ENCODE results near the gene SPTLC1.

SPTLC1 gene

DNA sequence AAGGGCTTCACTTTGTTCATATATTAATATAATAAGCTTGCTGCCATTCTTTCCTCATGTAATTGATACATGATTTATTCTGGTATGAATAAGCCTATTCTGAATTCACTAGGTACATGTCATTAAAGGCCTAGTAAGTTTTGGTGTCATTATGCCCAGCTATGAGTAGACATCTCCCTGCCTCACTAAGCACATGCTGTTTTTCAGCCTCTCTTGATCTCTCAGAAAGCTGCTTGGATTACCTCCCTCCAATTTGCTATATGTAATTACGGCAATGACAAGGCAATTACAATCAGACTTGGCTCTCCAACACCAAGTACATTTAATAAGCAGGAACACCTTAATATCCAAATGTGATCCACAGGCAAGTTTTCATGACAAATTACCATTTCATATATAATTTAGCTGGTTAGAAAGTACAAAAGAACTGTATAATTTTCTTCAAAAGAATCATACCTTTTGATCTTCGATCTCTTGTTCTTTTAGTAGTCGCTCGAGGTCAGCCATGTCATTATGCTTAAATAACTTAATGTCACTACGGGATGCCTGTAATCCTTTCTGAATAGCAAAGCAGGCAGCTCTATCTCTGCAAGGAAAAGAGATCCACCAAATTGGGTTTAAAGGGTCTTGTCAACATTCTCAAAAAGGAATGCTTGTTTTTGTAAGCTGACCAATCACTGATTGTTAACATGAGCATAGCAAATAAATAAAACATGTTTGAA is 56.3 kb downstream of the SPTLC1 start:
- TF ChIP-seq MAX (IDR thresholded peaks at IDR 0.05): no peak
- no peak for TF ChIP-seq CEBPB (IDR thresholded peaks at IDR 0.05)
- no peak for TF ChIP-seq RAD21 (IDR thresholded peaks at IDR 0.05; ENCODE audit: low read depth)
- TF ChIP-seq TEAD4 (IDR thresholded peaks at IDR 0.05): no peak
- no peak for TF ChIP-seq EP300 (IDR thresholded peaks at IDR 0.05; ENCODE audit: borderline replicate concordance)
- TF ChIP-seq ZBTB7A (IDR thresholded peaks at IDR 0.05; ENCODE audit: low read depth): no peak
- TF ChIP-seq, protein P1, sequence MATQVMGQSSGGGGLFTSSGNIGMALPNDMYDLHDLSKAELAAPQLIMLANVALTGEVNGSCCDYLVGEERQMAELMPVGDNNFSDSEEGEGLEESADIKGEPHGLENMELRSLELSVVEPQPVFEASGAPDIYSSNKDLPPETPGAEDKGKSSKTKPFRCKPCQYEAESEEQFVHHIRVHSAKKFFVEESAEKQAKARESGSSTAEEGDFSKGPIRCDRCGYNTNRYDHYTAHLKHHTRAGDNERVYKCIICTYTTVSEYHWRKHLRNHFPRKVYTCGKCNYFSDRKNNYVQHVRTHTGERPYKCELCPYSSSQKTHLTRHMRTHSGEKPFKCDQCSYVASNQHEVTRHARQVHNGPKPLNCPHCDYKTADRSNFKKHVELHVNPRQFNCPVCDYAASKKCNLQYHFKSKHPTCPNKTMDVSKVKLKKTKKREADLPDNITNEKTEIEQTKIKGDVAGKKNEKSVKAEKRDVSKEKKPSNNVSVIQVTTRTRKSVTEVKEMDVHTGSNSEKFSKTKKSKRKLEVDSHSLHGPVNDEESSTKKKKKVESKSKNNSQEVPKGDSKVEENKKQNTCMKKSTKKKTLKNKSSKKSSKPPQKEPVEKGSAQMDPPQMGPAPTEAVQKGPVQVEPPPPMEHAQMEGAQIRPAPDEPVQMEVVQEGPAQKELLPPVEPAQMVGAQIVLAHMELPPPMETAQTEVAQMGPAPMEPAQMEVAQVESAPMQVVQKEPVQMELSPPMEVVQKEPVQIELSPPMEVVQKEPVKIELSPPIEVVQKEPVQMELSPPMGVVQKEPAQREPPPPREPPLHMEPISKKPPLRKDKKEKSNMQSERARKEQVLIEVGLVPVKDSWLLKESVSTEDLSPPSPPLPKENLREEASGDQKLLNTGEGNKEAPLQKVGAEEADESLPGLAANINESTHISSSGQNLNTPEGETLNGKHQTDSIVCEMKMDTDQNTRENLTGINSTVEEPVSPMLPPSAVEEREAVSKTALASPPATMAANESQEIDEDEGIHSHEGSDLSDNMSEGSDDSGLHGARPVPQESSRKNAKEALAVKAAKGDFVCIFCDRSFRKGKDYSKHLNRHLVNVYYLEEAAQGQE (IDR thresholded peaks at IDR 0.05; ENCODE audit: low read depth): no peak
- no peak for TF ChIP-seq FOXM1 (IDR thresholded peaks at IDR 0.05; ENCODE audit: borderline replicate concordance, low read depth)
- no peak for TF ChIP-seq NFIC (IDR thresholded peaks at IDR 0.05)
- no peak for TF ChIP-seq YY1 (IDR thresholded peaks at IDR 0.05; ENCODE audit: low read depth)

- TF ChIP-seq USF1 (IDR thresholded peaks at IDR 0.05) (no peak), EGR1 (IDR thresholded peaks at IDR 0.05) (no peak), ZBTB7A (IDR thresholded peaks at IDR 0.05; ENCODE audit: low read depth) (no peak), NFIC (IDR thresholded peaks at IDR 0.05) (no peak), TCF12 (IDR thresholded peaks at IDR 0.05; ENCODE audit: low read depth) (no peak), MAX (IDR thresholded peaks at IDR 0.05) (no peak), YY1 (IDR thresholded peaks at IDR 0.05; ENCODE audit: low read depth) (no peak), FOXM1 (IDR thresholded peaks at IDR 0.05; ENCODE audit: borderline replicate concordance, low read depth) (no peak), CREB1 (IDR thresholded peaks at IDR 0.05; ENCODE audit: low read depth) (no peak), EP300 (IDR thresholded peaks at IDR 0.05; ENCODE audit: borderline replicate concordance) (no peak), CEBPB (IDR thresholded peaks at IDR 0.05) (no peak), TEAD4 (IDR thresholded peaks at IDR 0.05) (no peak), RAD21 (IDR thresholded peaks at IDR 0.05; ENCODE audit: low read depth) (no peak), TAF1 (IDR thresholded peaks at IDR 0.05; ENCODE audit: low read depth) (no peak)
- TF ChIP-seq, protein P1 (IDR thresholded peaks at IDR 0.05; ENCODE audit: low read depth): no peak
Observed at GRCh38 chr9:92058026-92058425, 57.2 kb downstream of the SPTLC1 start.

DNA sequence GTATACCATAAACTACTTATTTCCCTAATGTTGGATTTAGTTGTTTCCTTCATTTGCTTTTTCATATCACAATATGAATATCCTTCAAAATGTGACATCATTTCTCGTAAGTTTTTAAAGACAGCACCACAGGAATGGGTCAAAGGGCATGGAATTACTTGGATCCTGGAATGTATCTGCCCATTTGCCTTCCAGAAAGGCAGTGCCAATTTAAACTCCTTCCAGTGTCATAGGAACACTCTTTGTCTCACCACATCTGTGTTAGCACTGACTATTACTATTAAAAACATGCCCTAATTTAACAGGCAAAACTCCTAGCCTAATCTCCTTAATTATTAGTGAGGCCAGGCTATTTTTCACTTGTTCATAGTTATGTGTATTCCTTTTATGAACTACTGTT is 58.0 kb downstream of the SPTLC1 start:
- TF ChIP-seq ZBTB7A (IDR thresholded peaks at IDR 0.05; ENCODE audit: low read depth): no peak
- TF ChIP-seq TCF12 (IDR thresholded peaks at IDR 0.05; ENCODE audit: low read depth): no peak
- TF ChIP-seq TAF1 (IDR thresholded peaks at IDR 0.05; ENCODE audit: low read depth): no peak
- no peak for TF ChIP-seq EGR1 (IDR thresholded peaks at IDR 0.05)

- TF ChIP-seq TAF1 (IDR thresholded peaks at IDR 0.05; ENCODE audit: low read depth) (no peak), CEBPB (IDR thresholded peaks at IDR 0.05) (no peak), MAX (IDR thresholded peaks at IDR 0.05) (no peak)
Observed at GRCh38 chr9:92055624-92056023, 59.6 kb downstream of the SPTLC1 start.

DNA sequence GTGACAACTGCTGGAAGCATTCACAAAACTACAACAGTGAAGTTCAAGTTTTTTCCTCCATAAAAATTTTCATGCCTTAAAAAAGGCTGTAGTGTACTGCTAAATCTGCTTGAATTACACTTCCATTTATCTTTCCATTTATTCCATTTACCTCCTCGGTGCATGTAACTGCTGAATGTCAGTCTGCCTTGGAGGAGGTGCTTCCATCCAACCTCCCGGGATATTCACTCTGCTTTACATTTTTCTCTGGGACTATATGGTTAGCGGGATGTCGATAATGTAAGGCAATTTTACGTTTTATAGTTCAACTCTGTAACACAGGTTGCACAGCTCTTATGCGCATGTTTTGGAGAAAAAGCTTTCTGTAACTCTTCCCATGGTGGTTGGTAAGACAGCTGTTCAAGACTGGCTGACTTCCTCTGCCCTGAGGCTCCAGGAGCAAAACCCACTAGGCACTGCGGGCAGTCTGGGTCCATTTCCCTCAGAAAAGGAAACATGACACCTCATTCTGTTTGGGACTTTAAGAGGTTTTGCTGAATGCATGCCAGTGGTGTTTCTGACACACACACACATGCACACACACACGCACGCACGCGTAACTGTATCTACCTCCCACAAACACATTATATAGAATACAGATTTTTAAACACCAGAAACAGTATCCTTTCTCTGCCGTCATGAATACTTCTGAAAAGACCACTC is 66.1 kb downstream of the SPTLC1 start:
- TF ChIP-seq MAX (IDR thresholded peaks at IDR 0.05): no peak
- no peak for TF ChIP-seq FOXM1 (IDR thresholded peaks at IDR 0.05; ENCODE audit: borderline replicate concordance, low read depth)
- TF ChIP-seq NFIC (IDR thresholded peaks at IDR 0.05): no peak
- TF ChIP-seq CREB1 (IDR thresholded peaks at IDR 0.05; ENCODE audit: low read depth): no peak
- TF ChIP-seq EP300 (IDR thresholded peaks at IDR 0.05; ENCODE audit: borderline replicate concordance): no peak
- no peak for TF ChIP-seq ZBTB7A (IDR thresholded peaks at IDR 0.05; ENCODE audit: low read depth)
- TF ChIP-seq YY1 (IDR thresholded peaks at IDR 0.05; ENCODE audit: low read depth): no peak
- no peak for TF ChIP-seq USF1 (IDR thresholded peaks at IDR 0.05)
- TF ChIP-seq RAD21 (IDR thresholded peaks at IDR 0.05; ENCODE audit: low read depth): no peak
- TF ChIP-seq TEAD4 (IDR thresholded peaks at IDR 0.05): no peak
- TF ChIP-seq TCF12 (IDR thresholded peaks at IDR 0.05; ENCODE audit: low read depth): no peak
- TF ChIP-seq EGR1 (IDR thresholded peaks at IDR 0.05): no peak
- TF ChIP-seq, protein P1 (IDR thresholded peaks at IDR 0.05; ENCODE audit: low read depth): no peak
- TF ChIP-seq TAF1 (IDR thresholded peaks at IDR 0.05; ENCODE audit: low read depth): no peak
- TF ChIP-seq CEBPB (IDR thresholded peaks at IDR 0.05): no peak

Measured in Ishikawa (cell line).